HG03159 (cell line): Measurements from ENCODE around the gene KLHL29.

Experiments used
- ATAC-seq: cut with Tn5 transposase; IDR thresholded peaks from one replicate; pipeline ENCODE4 v1.9.1; 2021; ENCODE audit warnings: mild to moderate bottlenecking, moderate library complexity; ENCODE audit not compliant: unreplicated experiment

The KLHL29 gene

GRCh38 chr2:23526114-23526513 is 141.1 kb downstream of the KLHL29 start:
- ATAC-seq = no peak

DNA sequence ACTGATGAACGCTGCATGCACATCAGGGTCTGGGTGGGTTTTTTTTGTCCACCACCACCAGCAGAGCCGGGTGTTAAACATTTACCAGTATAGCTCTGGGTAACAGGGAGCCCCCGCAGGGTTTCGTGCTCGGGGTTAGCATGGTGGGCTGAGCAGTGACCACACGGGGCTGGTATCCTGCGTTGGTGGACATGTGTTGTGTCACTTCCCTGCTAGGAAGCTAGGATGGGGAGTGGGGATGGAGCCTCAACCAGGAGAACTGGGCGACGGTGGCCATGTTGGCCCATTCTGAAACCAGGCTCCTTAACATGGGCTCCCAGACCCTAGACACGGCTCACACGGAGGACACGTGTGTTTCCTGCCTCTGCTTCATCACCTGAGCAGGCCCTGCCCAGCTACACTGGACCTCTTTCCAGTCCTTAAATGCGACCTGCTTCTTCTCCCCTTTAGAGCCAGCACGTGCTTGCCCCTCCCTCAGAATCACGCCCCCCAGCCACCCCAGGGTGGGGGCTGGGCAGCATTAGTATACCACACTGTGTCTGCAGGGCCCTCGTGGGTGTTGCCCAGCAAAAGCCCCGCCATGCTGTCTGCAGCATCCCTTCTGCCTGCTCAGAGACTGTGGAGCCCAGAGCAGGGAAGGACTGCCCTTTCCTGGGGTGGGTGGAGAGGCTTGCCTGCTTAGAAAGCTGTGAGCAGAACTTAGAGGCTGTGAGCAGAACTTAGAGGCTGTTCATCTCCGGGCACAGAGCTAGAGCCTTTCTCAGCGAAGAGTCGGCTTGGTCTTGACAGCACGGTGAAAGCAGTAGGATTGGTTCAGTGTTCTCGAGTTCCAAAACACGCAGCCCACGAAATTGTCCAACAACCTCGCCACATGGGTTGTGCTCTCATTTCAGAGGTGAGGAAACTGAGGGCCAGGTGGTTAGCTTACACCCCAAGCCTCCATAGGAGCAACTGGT is 142.1 kb downstream of the KLHL29 start:
- ATAC-seq = no peak

DNA sequence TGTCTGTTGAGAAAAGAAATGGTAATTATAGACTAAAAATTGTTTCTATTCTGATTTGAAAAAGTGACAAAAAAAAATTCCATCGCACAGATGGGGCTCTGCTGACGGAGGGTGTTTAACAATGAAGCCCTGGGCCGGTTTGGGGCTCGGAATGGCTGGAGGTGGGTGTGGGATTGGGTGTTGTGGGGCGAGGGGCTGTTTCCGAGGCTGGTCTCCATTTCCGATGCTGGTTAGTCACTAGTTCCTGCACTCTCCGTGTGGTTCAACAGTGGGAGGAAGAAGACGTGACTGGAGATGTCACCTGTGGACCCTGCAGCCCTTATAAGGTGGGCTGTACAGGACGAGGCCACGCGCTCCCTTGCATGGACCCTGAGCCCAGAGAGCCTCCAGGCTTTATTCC is 143.2 kb downstream of the KLHL29 start:
- no peak for ATAC-seq

GRCh38 chr2:23528690-23529089 is 143.7 kb downstream of the KLHL29 start:
- no peak for ATAC-seq

GRCh38 chr2:23529659-23530058 is 144.7 kb downstream of the KLHL29 start:
- ATAC-seq = no peak

- no peak for ATAC-seq
These were observed 145.4 kb downstream of the KLHL29 start for GRCh38 chr2:23530206-23530908.

DNA sequence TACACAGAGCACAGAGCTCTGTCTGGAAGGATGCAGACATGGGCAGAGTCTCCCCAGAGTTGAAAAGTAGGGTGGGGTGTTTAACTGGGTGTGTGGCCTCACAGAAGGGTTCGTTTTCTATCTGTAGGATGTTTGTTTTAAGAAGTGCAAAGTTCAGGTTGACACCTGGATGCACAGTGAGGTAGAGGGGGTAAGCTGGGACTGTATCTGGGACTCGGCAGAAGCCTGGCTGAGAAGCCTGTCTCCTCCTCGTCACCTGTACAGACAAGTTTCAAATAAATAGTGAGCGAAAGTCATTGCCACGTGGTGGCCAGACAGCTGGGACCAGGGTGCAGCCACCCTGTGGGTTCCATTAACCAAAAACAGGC is 145.9 kb downstream of the KLHL29 start:
- ATAC-seq = no peak

DNA sequence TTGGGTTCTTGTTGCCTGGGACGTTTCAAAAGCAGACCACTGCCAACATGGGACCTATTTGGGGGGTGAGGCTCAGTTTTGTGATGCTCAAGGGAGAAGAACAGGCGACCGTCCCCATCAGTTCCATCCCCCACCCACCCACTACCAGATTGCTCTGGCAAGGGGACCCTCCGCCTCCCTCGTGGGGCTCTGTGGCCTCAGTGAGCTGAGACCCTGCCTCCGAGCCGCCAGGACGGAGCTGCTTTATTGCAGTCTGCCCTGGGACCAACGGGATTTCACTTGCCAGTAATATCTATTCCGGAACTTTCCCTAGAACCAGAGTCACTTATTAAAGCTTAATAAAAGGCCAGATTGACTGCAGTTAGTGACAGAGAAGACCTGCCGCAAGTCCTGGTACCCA is 146.3 kb downstream of the KLHL29 start:
- ATAC-seq = no peak

- no peak for ATAC-seq
These were observed 146.9 kb downstream of the KLHL29 start for GRCh38 chr2:23531881-23532280.

GRCh38 chr2:23532391-23533337 is 147.7 kb downstream of the KLHL29 start:
- peak; percentile 65 for ATAC-seq

DNA sequence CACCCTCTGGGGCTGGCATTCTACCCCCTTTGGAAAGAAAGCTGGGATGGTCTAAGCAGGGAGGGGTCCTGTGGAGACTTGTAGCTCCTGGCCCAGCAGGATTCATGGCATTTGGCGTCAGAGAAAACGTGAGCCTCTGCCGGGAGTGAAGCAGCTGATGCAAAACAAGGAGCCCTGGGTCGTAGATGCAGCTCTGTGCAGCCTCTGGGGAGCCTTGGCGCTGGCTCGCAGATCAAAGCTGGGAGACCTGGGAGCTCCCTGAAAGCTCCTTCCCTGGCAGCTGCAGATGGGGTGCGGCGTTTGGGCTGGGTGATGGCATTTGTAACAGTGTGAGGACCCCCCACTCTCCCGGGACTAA is 148.3 kb downstream of the KLHL29 start:
- ATAC-seq = no peak

GRCh38 chr2:23534771-23535170 is 149.8 kb downstream of the KLHL29 start:
- no peak for ATAC-seq

DNA sequence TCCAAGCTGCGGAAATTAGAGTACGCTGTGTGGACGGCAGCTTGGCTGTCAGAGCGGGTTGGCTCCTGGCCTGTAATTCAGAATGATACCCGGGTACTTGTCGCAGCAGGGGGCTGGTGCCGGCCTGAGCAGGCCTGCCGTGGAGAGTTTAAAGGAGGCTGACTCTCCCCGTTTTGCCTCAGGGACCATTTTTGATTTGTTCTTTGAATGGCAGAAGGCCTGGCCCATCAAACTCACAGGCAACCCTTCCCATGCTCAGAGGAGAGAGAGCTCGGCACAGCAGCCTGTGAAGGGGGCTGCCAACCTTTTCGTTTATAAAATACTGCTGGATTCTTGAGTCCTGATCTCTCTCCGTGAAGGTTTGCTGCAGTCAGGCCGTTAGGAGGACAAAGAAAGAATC is 151.3 kb downstream of the KLHL29 start:
- no peak for ATAC-seq

GRCh38 chr2:23537991-23538390 is 153.0 kb downstream of the KLHL29 start:
- no peak for ATAC-seq

DNA sequence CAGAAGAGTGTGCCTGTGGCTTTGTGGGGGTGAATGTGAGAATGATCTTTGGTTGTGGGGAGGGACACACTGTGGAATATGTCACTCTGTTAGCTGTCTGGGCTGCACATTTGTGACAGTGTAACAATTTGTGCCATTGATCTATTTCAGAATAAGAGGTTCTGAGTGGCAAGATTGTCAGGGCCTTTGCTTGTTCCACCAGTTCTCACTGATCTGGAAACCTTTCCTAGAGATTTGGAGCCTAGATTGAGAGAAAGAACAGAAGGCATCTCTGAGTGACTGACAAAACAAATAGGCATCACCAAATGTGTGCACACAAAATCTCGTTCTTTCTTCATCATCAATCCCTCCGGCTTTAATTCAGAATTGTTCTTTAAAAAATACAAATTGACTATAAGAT is 153.6 kb downstream of the KLHL29 start:
- no peak for ATAC-seq

- ATAC-seq = no peak
These were observed 155.9 kb downstream of the KLHL29 start for GRCh38 chr2:23540804-23541360.

- ATAC-seq = no peak
These were observed 156.7 kb downstream of the KLHL29 start for GRCh38 chr2:23541503-23542229.

DNA sequence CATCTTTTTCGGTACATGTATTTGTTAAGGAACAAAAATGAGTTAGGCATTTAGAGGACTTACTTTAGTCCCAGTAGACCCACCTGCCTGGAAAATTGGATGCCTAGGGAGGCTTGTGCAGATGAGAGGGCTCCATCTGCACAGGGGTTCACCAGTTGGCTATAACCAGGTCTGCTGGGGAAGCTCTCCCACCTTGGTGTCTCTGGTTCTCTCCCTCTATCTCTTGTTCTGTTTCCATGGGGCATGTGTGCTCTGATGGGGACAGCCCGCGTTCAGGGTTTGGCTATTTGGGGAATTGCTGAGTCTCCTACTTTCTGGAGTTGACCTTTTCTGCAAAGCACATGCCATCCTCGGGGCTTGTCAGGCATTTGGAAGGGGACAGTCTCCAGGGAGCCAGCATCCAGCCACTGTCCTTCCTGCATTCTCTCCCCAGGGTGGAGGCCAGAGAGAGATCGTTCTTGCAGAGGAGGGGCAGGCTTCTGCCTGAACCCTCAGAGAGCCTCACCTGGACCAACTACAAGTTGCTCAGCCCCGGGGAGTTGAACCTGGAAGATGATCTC is 157.3 kb downstream of the KLHL29 start:
- no peak for ATAC-seq

- no peak for ATAC-seq
These were observed 158.3 kb downstream of the KLHL29 start for GRCh38 chr2:23543302-23543701.

DNA sequence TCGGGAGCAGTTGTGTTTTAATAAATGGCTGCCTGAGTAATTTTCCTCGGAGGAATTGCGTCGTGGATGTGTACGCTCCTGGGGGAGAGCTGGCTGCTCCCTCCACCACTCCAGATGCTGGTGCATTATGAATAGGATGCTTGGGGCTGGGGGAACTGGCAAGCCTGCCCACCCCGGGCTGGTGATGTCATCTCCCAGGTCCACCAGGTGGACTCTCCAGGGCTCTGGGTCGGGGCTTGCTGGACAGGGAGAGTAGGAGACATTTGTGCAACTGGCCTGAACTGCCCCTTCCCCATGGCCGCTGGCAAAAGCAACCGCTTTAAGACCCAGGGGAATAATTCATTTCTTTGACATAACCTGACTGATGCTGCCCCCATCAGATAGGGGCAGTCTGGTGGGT is 158.7 kb downstream of the KLHL29 start:
- ATAC-seq = no peak
